ENCODE data around the gene ZNF132.
A peak's percentile ranks its signal among the peaks of the same experiment; 100 is the strongest.
"Not testable (repeated sequence)": the region's sequence is repeated elsewhere in the genome, so short reads cannot be mapped to it uniquely, and the experiment has no call there.

ZNF132 gene

GRCh38 chr19:58468216-58468839 is 28.4 kb upstream of the ZNF132 start:
- DNase-seq, result no peak

DNA sequence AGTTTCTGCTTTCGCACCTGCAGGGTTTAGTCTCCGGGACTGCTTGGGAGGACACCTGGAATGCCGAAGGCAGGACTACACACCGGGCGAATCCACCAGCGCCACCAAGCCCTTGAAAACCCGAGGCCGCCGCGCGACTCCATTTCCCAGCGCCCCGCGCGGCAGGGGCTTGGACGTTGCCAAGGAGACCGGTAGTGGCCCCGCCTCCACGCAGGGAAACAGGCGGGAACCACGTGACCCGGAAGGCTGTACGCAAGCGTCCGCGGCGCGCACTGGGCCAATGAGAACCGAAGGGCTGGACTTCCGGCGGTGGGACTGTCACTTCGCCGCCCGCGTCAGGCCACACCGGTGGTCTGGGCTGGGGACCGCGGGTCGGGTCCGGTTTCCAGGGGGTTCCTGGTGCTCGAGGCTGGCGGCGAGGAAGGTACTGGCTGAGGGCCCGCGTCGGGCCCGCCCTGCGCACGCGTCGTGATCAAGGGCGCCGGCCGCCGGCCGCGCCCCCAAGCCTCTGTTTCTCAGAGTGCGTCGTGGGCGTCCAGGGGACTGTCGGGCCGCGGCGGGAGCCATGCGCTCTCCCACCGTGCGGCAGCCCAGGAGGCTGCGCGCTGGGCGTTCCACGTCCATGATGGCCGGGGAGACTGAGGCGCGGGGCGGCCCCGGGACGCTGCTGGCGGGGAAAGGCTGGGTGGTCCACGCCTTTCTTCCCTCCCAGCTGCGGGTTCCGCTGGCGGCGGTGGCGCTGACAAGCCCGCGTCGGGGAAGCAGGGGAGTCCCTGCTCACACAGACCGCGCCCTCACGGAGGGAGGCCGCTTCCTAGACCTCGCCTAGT is 27.0 kb upstream of the ZNF132 start, which contains the start of gene ZNF324:
Gene ZNF324, plus strand, starts transcription at position 321 of the 830 bp plus-strand sequence. CDS start 2,106 bp downstream, outside the sequence.
- peak; percentile 62 to 99 (median 96) for DNase-seq

GRCh38 chr19:58466089-58466759 is 26.3 kb upstream of the ZNF132 start:
- DNase-seq, result no peak

DNA sequence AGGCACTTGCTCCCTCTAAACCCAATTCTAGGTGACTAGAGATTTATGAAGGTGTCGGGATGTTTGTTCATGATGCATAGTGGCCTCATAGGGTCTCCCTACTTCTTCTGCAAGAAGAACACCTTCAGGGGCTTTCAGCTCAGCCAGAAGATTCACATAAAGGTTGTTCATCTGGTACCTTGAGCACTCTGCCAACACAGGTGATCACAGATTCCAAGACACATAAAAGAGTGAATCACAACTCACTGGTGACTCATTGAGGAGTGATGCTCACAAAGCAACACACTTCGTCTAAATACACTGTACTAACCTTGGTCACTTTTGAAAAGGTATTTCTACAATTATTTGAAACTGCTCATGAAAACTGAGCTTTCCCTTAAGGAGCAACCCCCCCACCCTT is 20.1 kb upstream of the ZNF132 start:
- DNase-seq, result no peak

- no peak for DNase-seq
Observed at GRCh38 chr19:58456111-58456510, 16.2 kb upstream of the ZNF132 start.

- DNase-seq, result no peak
Observed at GRCh38 chr19:58455306-58455705, 15.4 kb upstream of the ZNF132 start.

- no peak for DNase-seq
Observed at GRCh38 chr19:58453743-58454142, 13.8 kb upstream of the ZNF132 start.

DNA sequence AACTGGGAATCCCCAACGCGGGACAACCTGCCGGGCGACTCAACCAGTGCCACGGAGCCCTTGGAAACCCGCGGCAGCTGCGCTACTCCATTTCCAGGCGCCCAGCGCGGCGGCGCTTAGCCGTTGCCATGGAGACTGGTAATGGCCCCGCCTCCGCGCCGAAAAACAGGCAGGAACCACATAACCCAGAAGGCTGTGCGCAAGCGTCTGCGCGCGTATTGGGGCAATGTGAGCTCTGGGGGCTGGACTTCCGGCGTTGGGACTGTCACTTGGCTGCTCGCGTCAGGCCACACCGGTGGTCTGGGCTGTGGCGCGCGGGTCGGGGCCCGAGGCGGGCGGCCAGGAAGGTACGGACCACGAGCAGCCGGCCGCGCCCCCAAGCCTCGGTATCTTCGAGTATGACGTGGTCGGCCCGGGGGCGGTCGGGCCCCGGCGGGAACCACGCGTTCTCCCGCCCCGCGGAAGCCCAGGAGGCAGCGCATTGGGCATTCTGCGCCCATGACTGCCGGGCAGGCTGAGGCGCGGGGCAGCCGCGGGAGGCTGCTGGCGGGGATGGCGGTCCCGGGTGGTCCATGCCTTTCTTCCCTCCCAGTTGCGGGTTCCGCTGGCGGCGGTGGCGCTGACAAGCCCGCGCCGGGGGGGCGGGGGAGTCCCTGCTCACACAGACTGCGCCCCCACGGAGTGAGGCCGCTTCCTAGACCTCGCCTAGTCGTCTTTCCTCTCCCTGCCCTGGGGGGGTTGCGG is 11.6 kb upstream of the ZNF132 start, which contains the start of gene ZNF324B:
Gene ZNF324B, plus strand, starts transcription at position 265 of the 744 bp plus-strand sequence. CDS start 2,080 bp downstream, outside the sequence.
- peak; percentile 80 to 99 (median 95) for DNase-seq

- DNase-seq, result peak in 1 of 56 donors; percentile 34
Observed at GRCh38 chr19:58450856-58451357, 11.0 kb upstream of the ZNF132 start.

DNA sequence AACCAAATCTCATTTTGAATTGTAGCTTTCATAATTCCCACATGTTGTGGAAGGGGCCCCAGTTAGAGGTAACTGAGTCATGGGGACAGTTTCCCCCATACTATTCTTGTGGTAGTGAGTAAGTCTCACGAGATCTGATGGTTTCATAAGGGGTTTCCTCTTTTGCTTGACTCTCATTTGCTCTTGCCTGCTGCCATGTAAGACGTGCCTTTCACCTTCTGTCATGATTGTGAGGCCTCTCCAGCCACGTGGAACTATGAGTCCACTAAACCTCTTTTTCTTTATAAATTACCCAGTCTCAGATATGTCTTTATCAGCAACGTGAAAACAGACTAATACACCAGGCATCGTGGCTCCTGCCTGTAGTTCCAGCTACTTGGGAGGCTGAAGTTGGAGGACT is 10.0 kb upstream of the ZNF132 start:
- not testable (repeated sequence) for DNase-seq

- not testable (repeated sequence) for DNase-seq
Observed at GRCh38 chr19:58448860-58449259, 8.9 kb upstream of the ZNF132 start.

GRCh38 chr19:58442986-58443385 is 3.0 kb upstream of the ZNF132 start:
- DNase-seq, result not testable (repeated sequence)

DNA sequence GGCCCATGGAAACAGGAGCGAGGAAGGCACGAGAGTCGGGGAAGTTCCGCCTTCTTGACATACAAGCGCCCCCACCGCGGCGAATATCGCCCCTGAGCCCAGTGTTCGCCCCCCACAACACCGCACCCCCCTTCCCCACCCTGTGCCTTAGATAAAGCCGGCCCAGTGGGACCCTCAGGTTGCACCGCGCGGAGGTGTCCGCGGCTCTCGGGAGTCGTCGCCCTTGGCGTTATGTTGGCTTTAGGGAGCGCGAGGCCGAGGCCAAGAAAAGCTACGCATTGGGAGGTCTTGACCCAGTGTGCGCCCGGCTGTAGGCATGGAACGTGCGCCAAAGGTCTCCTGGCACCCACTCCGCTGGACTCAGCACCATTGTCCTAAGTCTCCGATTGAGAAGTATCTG is 603 bp upstream of the ZNF132 start:
- DNase-seq, result peak in 2 of 56 donors; percentile 40 to 54

DNA sequence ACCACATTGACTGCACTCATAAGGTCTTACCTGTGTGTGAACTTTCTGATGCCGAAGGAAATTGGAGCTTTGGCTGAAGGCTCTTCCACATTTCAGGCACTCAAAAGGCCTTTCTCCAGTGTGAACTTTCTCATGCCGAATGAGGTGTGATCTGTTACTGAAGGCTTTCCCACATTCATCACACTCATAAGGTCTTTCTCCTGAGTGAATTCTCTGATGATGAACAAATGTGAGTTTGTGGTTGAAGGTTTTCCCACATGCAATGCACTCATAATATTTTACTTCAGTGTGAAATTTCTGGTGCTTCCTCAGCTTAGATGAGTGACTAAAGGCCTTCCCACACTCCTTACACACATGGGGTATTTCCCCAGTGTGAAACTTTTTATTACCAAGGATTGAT is 5.7 kb downstream of the ZNF132 start:
- DNase-seq, result no peak

DNA sequence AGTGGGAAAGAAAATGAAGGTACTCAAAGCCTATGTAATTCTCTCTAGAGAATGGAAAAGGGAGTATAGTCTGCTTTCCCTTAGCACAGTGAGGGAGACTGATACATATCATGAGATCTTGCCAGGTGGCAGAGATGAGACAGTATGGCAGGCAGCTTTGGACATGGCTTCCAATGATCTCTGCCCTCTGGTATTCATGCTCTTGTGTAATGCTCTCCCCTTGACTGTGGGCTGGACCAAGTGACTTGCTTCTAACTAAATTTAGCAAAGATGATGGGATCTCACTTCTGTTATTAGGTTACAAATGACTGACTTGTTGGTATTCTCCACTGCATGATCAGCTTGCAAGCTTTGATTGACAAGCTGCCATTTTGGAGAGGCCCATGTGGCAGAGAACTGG is 10.2 kb downstream of the ZNF132 start:
- no peak for DNase-seq

- DNase-seq, result no peak
Observed at GRCh38 chr19:58428617-58429016, 11.3 kb downstream of the ZNF132 start.

GRCh38 chr19:58417071-58417470 is 22.9 kb downstream of the ZNF132 start:
- DNase-seq, result no peak

- DNase-seq, result no peak
Observed at GRCh38 chr19:58416604-58417003, 23.3 kb downstream of the ZNF132 start.

DNA sequence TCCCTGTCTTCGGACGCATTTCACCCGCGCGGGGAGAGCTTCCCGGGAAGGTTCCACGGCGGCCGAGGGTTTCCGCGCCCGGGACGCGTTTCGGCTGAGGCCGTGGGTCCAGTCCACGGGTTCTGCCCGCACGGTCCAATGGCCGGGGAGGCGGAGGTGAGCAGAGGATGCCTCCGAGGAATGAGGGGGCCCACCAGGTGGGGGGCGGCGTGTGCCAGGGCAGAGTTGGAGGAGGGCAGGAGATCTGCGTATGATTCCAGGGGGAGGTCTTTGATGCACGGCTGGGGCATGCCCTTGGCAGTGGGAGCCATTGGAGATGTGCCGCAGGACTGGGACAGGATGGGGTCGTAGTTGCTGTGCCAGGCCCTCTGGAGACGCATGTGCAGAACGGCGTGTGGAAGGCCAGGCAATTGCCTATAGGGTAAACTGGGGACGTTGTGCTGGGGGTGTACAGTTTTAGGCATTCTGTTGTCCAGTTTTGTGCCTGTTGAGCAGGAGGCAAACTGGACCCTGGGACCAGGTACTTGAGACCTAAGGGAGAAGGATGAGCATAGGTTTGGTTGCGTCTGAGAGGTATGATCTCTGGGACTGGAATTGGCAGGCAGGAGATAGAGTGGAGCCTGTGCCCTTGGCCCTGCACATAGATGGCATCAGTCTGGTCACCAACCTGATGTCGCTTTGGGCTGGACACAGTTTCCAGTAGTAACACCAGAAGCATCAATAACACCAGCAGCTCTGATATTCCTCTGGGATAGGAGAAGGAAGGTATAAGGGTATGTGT is 30.8 kb downstream of the ZNF132 start:
- peak in 10 of 56 donors; percentile 10 to 45 (median 31) for DNase-seq
